K562 (cell line): Measurements from ENCODE around the gene MYBPHL.
A peak's percentile ranks its signal among the peaks of the same experiment; 100 is the strongest.
"Not testable (repeated sequence)": the region's sequence is repeated elsewhere in the genome, so short reads cannot be mapped to it uniquely, and the experiment has no call there.

Experiments used
- ATF7 ChIP-seq: fragments of 450-650 bp; IDR thresholded peaks from 2 replicates; pipeline ENCODE4 v1.7.1; 2014; ENCODE audit warnings: mild to moderate bottlenecking, moderate library complexity
- BHLHE40 ChIP-seq: IDR thresholded peaks from 2 replicates; pipeline ENCODE4 v1.6.1; 2011; ENCODE audit warnings: low read length, improper control_type of control experiment
- CBX3 ChIP-seq, 2 experiments: IDR thresholded peaks; 1 replicate in 1 of 2; 2 replicates in 1 of 2; pipeline ENCODE4 v1.6.1; 2012; ENCODE audit warnings: inconsistent platforms in 2 of 2, low read length in 2 of 2, borderline replicate concordance in 1 of 2, control low read depth in 1 of 2
- CCAR2 ChIP-seq: fragments of 200-400 bp; formaldehyde crosslinking; IDR thresholded peaks from 2 replicates; pipeline ENCODE4 v1.6.1; 2017; ENCODE audit warnings: mild to moderate bottlenecking, low read depth, low read length
- MCM5 ChIP-seq: fragments of 450-650 bp; IDR thresholded peaks from 2 replicates; pipeline ENCODE4 v1.6.1; 2016; ENCODE audit warnings: low read depth
- MXI1 ChIP-seq: IDR thresholded peaks from 2 replicates; pipeline ENCODE4 v1.6.1; 2011; ENCODE audit warnings: low read depth, mild to moderate bottlenecking, improper control_type of control experiment, low read length
- SRF ChIP-seq, 2 experiments: fragments of 250-450, 450-650 bp in 1 of 2; sonication (Bioruptor Pico) in 1 of 2; sonication (generic) in 1 of 2; formaldehyde crosslinking; IDR thresholded peaks; 2 replicates each; pipeline versions ENCODE4 v1.5.0 to v1.5.1; 2020 to 2022; ENCODE audit warnings: mild to moderate bottlenecking in 1 of 2, missing genetic modification reagents in 1 of 2
- SUPT5H ChIP-seq: fragments of 450-650 bp; IDR thresholded peaks from 2 replicates; pipeline ENCODE4 v1.6.1; 2016
- U2AF2 ChIP-seq: fragments of 200-400 bp; formaldehyde crosslinking; optimal IDR thresholded peaks from 2 replicates; pipeline ENCODE3; 2017; ENCODE audit warnings: low read depth, mild to moderate bottlenecking, low read length
- ZNF354B ChIP-seq: fragments of 250-450 bp; sonication (Bioruptor Pico); IDR thresholded peaks from 2 replicates; pipeline ENCODE4 v1.4.0; 2020
- ZNF431 ChIP-seq: sonication (generic); formaldehyde crosslinking; IDR thresholded peaks from 2 replicates; pipeline ENCODE4 v1.8.0; 2022; ENCODE audit warnings: mild to moderate bottlenecking, missing genetic modification reagents
- TF ChIP-seq, protein P1 (sequence below): sonication (generic); formaldehyde crosslinking; IDR thresholded peaks from 2 replicates; pipeline ENCODE4 v1.8.1; 2023; ENCODE audit warnings: mild to moderate bottlenecking, missing genetic modification reagents
- TF ChIP-seq, protein P2 (sequence below): conservative IDR thresholded peaks from 2 replicates; pipeline ENCODE4 v1.6.1; 2011; ENCODE audit warnings: low read depth, mild to moderate bottlenecking, low read length; ENCODE audit not compliant: control insufficient read depth
- TF ChIP-seq, protein P3 (sequence below): fragments of 450-650 bp; conservative IDR thresholded peaks from 2 replicates; pipeline ENCODE4 v1.6.1; 2016; ENCODE audit warnings: missing genetic modification characterization, low read depth, mild to moderate bottlenecking, control low read depth, missing compliant biosample characterization

- TF ChIP-seq ATF7 (peak; percentile 75; the same call in 1 of the 2 replicates), SRF (CRISPR knock-in tag; IDR thresholded peaks at IDR 0.05) (peak in 1 of 2 experiments; percentile 78; a peak in 2 of 4 replicates)
- TF ChIP-seq MXI1; ZNF354B; ZNF431 (CRISPR knock-in tag); U2AF2; BHLHE40; CBX3 (IDR thresholded peaks at IDR 0.05; ENCODE audit: borderline replicate concordance in 1 of 2, low read length in 2 of 2); SUPT5H; MCM5; CCAR2: not testable (repeated sequence)
- TF ChIP-seq, protein P1, sequence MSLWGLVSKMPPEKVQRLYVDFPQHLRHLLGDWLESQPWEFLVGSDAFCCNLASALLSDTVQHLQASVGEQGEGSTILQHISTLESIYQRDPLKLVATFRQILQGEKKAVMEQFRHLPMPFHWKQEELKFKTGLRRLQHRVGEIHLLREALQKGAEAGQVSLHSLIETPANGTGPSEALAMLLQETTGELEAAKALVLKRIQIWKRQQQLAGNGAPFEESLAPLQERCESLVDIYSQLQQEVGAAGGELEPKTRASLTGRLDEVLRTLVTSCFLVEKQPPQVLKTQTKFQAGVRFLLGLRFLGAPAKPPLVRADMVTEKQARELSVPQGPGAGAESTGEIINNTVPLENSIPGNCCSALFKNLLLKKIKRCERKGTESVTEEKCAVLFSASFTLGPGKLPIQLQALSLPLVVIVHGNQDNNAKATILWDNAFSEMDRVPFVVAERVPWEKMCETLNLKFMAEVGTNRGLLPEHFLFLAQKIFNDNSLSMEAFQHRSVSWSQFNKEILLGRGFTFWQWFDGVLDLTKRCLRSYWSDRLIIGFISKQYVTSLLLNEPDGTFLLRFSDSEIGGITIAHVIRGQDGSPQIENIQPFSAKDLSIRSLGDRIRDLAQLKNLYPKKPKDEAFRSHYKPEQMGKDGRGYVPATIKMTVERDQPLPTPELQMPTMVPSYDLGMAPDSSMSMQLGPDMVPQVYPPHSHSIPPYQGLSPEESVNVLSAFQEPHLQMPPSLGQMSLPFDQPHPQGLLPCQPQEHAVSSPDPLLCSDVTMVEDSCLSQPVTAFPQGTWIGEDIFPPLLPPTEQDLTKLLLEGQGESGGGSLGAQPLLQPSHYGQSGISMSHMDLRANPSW: not testable (repeated sequence)
- TF ChIP-seq, protein P2, sequence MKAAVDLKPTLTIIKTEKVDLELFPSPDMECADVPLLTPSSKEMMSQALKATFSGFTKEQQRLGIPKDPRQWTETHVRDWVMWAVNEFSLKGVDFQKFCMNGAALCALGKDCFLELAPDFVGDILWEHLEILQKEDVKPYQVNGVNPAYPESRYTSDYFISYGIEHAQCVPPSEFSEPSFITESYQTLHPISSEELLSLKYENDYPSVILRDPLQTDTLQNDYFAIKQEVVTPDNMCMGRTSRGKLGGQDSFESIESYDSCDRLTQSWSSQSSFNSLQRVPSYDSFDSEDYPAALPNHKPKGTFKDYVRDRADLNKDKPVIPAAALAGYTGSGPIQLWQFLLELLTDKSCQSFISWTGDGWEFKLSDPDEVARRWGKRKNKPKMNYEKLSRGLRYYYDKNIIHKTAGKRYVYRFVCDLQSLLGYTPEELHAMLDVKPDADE: not testable (repeated sequence)
- TF ChIP-seq, protein P3, sequence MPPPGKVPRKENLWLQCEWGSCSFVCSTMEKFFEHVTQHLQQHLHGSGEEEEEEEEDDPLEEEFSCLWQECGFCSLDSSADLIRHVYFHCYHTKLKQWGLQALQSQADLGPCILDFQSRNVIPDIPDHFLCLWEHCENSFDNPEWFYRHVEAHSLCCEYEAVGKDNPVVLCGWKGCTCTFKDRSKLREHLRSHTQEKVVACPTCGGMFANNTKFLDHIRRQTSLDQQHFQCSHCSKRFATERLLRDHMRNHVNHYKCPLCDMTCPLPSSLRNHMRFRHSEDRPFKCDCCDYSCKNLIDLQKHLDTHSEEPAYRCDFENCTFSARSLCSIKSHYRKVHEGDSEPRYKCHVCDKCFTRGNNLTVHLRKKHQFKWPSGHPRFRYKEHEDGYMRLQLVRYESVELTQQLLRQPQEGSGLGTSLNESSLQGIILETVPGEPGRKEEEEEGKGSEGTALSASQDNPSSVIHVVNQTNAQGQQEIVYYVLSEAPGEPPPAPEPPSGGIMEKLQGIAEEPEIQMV (tag): not testable (repeated sequence)
Observed at GRCh38 chr1:109286762-109287161, 20.0 kb downstream of the MYBPHL start.
